ENCODE measurements around the gene FCAR.
"Not testable (repeated sequence)": the region's sequence is repeated elsewhere in the genome, so short reads cannot be mapped to it uniquely, and the experiment has no call there.

Gene FCAR

DNA sequence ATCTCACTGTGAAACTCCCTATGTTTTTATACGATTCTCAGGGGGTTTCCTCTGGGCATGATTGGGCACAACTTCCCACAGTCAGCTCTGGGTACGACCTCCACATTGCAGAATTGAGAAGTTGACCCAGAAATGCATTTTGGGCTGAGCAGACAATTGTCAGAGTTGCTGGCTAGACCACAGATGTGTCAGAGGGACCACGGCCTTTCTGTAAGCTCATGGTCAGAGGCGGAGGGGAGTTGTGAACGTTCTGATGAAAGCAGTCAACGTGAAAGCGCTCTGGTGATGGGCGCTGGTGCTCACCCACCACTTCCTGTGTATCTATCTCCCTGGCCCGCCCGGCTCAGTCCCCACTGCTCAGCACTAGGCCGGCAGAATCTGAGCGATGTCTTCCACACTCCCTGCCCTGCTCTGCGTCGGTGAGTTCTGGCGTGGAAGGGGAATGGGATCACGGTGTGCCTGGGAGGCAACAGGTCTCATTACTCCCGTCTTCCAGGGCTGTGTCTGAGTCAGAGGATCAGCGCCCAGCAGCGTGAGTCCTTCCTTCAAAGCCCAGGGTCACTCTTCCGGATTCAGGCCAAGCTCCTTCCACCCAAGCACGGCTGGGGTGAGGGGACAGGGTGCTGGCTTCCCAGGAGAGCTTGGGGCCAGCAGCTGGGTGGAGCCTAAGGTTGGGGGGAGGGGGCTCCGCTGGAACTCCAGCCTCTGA lies 31.9 kb downstream of the FCAR start, which contains the start of gene NCR1:
TSS of gene NCR1 (plus strand) at position 346 of the 709 bp plus-strand sequence. CDS start at position 386, 40 bp downstream.
- TF ChIP-seq ZNF274 (IDR thresholded peaks at IDR 0.05; ENCODE audit: low read depth, low read length) (no peak), YY1 (IDR thresholded peaks at IDR 0.05; ENCODE audit: insufficient read depth, insufficient read length) (no peak), SUZ12 (IDR thresholded peaks at IDR 0.05; ENCODE audit: extremely low read depth, insufficient read depth, insufficient read length) (no peak)
- no peaks in the 10 kb centered on the region for H3K27me3 ChIP-seq (ENCODE audit: insufficient read depth, insufficient read length)
- no peaks in the 10 kb centered on the region for H3K36me3 ChIP-seq (ENCODE audit: insufficient read depth, insufficient read length, low read length)
- H3K4me3 ChIP-seq (ENCODE audit: insufficient read length, low read depth), result no peak within 1 kb of the TSS
- DNase-seq (ENCODE audit: low read depth, low spot score), result no peak
- peaks cover 2% of the 10 kb centered on the region for H3K4me1 ChIP-seq (ENCODE audit: insufficient read depth, insufficient read length)
- H3K9ac ChIP-seq (ENCODE audit: insufficient read length, low read depth), result no peak within 1 kb of the TSS
- H3K9me3 ChIP-seq (ENCODE audit: insufficient read depth, low read length), result no peaks in the 10 kb centered on the region; the same call in 1 of the 2 replicates

GRCh38 chr19:54906819-54907218 lies 32.8 kb downstream of the FCAR start:
- Histone ChIP-seq H3K9ac (ENCODE audit: insufficient read length, low read depth) (no peak overlapping the region), H3K36me3 (ENCODE audit: insufficient read depth, insufficient read length, low read length) (no peaks in the 10 kb centered on the region), H3K4me3 (ENCODE audit: insufficient read length, low read depth) (no peak overlapping the region), H3K4me1 (ENCODE audit: insufficient read depth, insufficient read length) (peaks cover 2% of the 10 kb centered on the region), H3K27me3 (ENCODE audit: insufficient read depth, insufficient read length) (no peaks in the 10 kb centered on the region), H3K9me3 (ENCODE audit: insufficient read depth, low read length) (no peaks in the 10 kb centered on the region; the same call in 1 of the 2 replicates)
- no peak for TF ChIP-seq ZNF274 (IDR thresholded peaks at IDR 0.05; ENCODE audit: low read depth, low read length)
- no peak for TF ChIP-seq SUZ12 (IDR thresholded peaks at IDR 0.05; ENCODE audit: extremely low read depth, insufficient read depth, insufficient read length)
- no peak for TF ChIP-seq YY1 (IDR thresholded peaks at IDR 0.05; ENCODE audit: insufficient read depth, insufficient read length)
- DNase-seq (ENCODE audit: low read depth, low spot score), result no peak

DNA sequence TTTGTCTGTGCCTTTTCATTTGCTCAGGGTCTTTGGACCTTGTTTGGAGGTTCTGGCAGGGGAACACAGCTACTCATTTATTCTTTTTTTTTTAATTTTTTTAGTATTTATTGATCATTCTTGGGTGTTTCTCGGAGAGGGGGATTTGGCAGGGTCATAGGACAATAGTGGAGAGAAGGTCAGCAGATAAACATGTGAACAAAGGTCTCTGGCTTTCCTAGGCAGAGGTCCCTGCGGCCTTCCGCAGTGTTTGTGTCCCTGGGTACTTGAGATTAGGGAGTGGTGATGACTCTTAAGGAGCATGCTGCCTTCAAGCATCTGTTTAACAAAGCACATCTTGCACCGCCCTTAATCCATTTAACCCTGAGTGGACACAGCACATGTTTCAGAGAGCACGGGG lies 33.9 kb downstream of the FCAR start:
- not testable (repeated sequence) for H3K27me3 ChIP-seq (ENCODE audit: insufficient read depth, insufficient read length); H3K4me3 ChIP-seq (ENCODE audit: insufficient read length, low read depth); H3K9ac ChIP-seq (ENCODE audit: insufficient read length, low read depth); DNase-seq (ENCODE audit: low read depth, low spot score); H3K9me3 ChIP-seq (ENCODE audit: insufficient read depth, low read length); H3K4me1 ChIP-seq (ENCODE audit: insufficient read depth, insufficient read length); H3K36me3 ChIP-seq (ENCODE audit: insufficient read depth, insufficient read length, low read length)

DNA sequence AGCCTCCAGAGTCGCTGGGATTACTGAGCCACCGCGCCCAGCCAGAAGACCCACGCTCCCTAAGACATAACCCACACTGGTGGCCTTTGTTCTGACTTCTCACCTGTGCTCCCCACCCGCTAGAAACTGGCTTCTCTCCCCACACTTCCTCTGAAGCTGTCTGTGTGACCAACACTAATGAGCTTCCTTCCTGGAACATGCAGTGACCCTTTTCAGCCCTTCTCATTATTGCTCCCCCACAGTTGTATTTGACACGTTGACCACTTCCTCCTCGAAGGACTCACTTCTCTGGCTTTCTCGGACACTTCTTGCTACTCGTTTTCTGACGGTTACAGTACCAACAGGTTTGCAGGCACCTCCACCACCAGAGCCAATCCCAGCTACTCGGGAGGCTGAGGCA lies 42.8 kb downstream of the FCAR start:
- no peak overlapping the region for H3K4me3 ChIP-seq (ENCODE audit: insufficient read length, low read depth)
- no peaks in the 10 kb centered on the region for H3K9me3 ChIP-seq (ENCODE audit: insufficient read depth, low read length)
- no peak for TF ChIP-seq ZNF274 (IDR thresholded peaks at IDR 0.05; ENCODE audit: low read depth, low read length)
- TF ChIP-seq SUZ12 (IDR thresholded peaks at IDR 0.05; ENCODE audit: extremely low read depth, insufficient read depth, insufficient read length), result no peak
- TF ChIP-seq YY1 (IDR thresholded peaks at IDR 0.05; ENCODE audit: insufficient read depth, insufficient read length), result no peak
- peaks cover 3% of the 10 kb centered on the region for H3K4me1 ChIP-seq (ENCODE audit: insufficient read depth, insufficient read length)
- DNase-seq (ENCODE audit: low read depth, low spot score), result no peak
- no peaks in the 10 kb centered on the region for H3K27me3 ChIP-seq (ENCODE audit: insufficient read depth, insufficient read length)
- H3K36me3 ChIP-seq (ENCODE audit: insufficient read depth, insufficient read length, low read length), result no peaks in the 10 kb centered on the region
- H3K9ac ChIP-seq (ENCODE audit: insufficient read length, low read depth), result no peak overlapping the region

DNA sequence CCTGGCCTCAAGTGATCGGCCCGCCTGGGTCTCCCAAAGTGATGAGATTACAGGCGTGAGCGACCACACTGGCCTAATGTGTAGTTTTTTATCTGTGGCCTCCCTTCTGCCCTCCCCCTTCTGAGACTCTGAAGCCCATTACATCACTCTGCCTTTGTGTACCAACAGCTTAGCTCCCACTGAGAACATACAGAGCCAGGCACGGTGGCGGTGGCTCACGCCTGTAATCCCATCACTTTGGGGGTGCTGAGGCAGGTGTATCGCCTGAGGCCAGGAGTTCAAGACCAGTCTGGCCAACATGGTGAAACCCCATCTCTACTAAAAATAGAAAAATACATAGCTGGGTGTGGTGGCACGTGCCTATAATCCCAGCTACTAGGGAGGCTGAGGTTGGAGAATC lies 44.5 kb downstream of the FCAR start:
- TF ChIP-seq ZNF274 (IDR thresholded peaks at IDR 0.05; ENCODE audit: low read depth, low read length) (no peak), SUZ12 (IDR thresholded peaks at IDR 0.05; ENCODE audit: extremely low read depth, insufficient read depth, insufficient read length) (no peak), YY1 (IDR thresholded peaks at IDR 0.05; ENCODE audit: insufficient read depth, insufficient read length) (no peak)
- no peak overlapping the region for H3K9ac ChIP-seq (ENCODE audit: insufficient read length, low read depth)

GRCh38 chr19:54919646-54920563 lies 45.9 kb downstream of the FCAR start:
- not testable (repeated sequence) for H3K4me3 ChIP-seq (ENCODE audit: insufficient read length, low read depth); H3K9me3 ChIP-seq (ENCODE audit: insufficient read depth, low read length); H3K36me3 ChIP-seq (ENCODE audit: insufficient read depth, insufficient read length, low read length); H3K9ac ChIP-seq (ENCODE audit: insufficient read length, low read depth); H3K4me1 ChIP-seq (ENCODE audit: insufficient read depth, insufficient read length); H3K27me3 ChIP-seq (ENCODE audit: insufficient read depth, insufficient read length); DNase-seq (ENCODE audit: low read depth, low spot score)

More for the DNA sequence above, 44.5 kb downstream of the FCAR start:
- Histone ChIP-seq H3K36me3 (ENCODE audit: insufficient read depth, insufficient read length, low read length) (no peaks in the 10 kb centered on the region), H3K27me3 (ENCODE audit: insufficient read depth, insufficient read length) (no peaks in the 10 kb centered on the region), H3K4me1 (ENCODE audit: insufficient read depth, insufficient read length) (peaks cover 3% of the 10 kb centered on the region), H3K4me3 (ENCODE audit: insufficient read length, low read depth) (no peak overlapping the region), H3K9me3 (ENCODE audit: insufficient read depth, low read length) (no peaks in the 10 kb centered on the region)
- no peak for DNase-seq (ENCODE audit: low read depth, low spot score)

DNA sequence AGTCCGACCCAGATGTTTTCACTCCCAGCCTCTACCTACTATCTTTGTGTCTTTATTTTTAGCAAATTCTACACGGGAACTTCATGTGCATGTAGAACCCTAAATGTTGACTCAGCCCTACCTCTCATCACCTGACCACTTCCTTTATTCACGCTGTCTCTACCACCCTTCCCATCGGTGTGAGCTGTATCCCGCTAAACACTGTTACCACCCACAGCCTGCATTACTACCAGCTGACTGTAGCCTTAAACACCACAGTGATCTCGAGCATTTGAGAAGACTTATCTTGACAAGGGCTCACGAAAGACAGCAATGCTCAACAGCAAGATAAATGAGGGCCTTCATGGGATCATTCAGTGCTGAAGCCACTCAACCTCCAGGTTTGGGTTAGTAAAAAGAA lies 47.0 kb downstream of the FCAR start:
- Histone ChIP-seq H3K4me1 (ENCODE audit: insufficient read depth, insufficient read length) (peaks cover 3% of the 10 kb centered on the region), H3K9ac (ENCODE audit: insufficient read length, low read depth) (no peak overlapping the region), H3K27me3 (ENCODE audit: insufficient read depth, insufficient read length) (no peaks in the 10 kb centered on the region), H3K4me3 (ENCODE audit: insufficient read length, low read depth) (no peak overlapping the region), H3K9me3 (ENCODE audit: insufficient read depth, low read length) (no peaks in the 10 kb centered on the region), H3K36me3 (ENCODE audit: insufficient read depth, insufficient read length, low read length) (no peaks in the 10 kb centered on the region)
- TF ChIP-seq YY1 (IDR thresholded peaks at IDR 0.05; ENCODE audit: insufficient read depth, insufficient read length), result no peak
- TF ChIP-seq ZNF274 (IDR thresholded peaks at IDR 0.05; ENCODE audit: low read depth, low read length), result no peak
- no peak for TF ChIP-seq SUZ12 (IDR thresholded peaks at IDR 0.05; ENCODE audit: extremely low read depth, insufficient read depth, insufficient read length)
- DNase-seq (ENCODE audit: low read depth, low spot score), result no peak

Data from NT2/D1 (cell line).